ENCODE measurements around the gene CTRB1. TPM values are rescaled to one million over a fixed set of nuclear protein-coding genes. Genes with fewer than 3 reads are reported as not detected.

Gene CTRB1
- total and polyA plus RNA-seq, 2 of the 13 experiments (the other 11 are each of a cell fraction or from before 2014, with no cell fraction given), result not detected

DNA sequence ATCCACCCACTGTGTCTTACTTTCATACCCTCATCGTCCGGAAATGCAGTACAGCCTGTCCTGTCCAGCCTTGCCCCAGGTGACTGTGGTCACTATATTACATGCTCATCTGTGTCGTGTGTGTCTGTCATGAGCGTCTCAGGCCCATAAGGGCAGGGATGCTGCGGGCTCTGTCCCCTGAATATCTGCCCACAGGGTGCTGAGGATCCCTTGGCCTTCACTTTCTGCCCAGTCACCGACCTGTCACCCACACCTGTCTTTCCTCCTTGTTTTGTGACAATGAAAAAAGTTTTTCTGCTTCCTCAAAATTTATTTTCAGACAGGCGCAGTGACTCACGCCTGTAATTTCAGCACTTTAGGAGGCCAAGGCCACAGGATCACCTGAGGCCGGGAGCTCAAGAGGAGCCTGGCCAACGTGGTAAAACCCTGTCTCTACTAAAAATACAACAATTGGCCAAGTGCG, 1.4 kb upstream of the CTRB1 start (continued):
- TF ChIP-seq RXRA (CRISPR knock-in tag; IDR thresholded peaks at IDR 0.05) (peak; percentile 31; the same call in 1 of the 2 replicates), PRPF4 (IDR thresholded peaks at IDR 0.05; ENCODE audit: low read depth, low read length, poor library complexity, severe bottlenecking) (no peak), ZNF17 (CRISPR knock-in tag; IDR thresholded peaks at IDR 0.05) (no peak), SOX6 (IDR thresholded peaks at IDR 0.05) (no peak), SOX6 (CRISPR knock-in tag; IDR thresholded peaks at IDR 0.05) (no peak), STAG1 (CRISPR knock-in tag; IDR thresholded peaks at IDR 0.05) (no peak), BORCS8-MEF2B (CRISPR knock-in tag; IDR thresholded peaks at IDR 0.05) (no peak), ZSCAN9 (CRISPR knock-in tag; IDR thresholded peaks at IDR 0.05; ENCODE audit: borderline replicate concordance) (no peak), NFE2L2 (IDR thresholded peaks at IDR 0.05; ENCODE audit: low read length) (0 out of 2 replicates have a peak, but pooled peaks have one; percentile 7), ZNF326 (CRISPR knock-in tag; IDR thresholded peaks at IDR 0.05; ENCODE audit: borderline replicate concordance) (no peak), FOSL1 (CRISPR knock-in tag; IDR thresholded peaks at IDR 0.05; ENCODE audit: borderline replicate concordance) (0 out of 2 replicates have a peak, but pooled peaks have one; percentile 9), SIN3B (IDR thresholded peaks at IDR 0.05; ENCODE audit: low read length) (no peak), KLF15 (CRISPR knock-in tag; IDR thresholded peaks at IDR 0.05; ENCODE audit: borderline replicate concordance) (no peak), ESRRA (CRISPR knock-in tag; IDR thresholded peaks at IDR 0.05; ENCODE audit: low read depth) (no peak), FIP1L1 (IDR thresholded peaks at IDR 0.05; ENCODE audit: borderline replicate concordance, insufficient read depth, low read depth, low read length) (no peak), NR2F6 (IDR thresholded peaks at IDR 0.05) (0 out of 2 replicates have a peak, but pooled peaks have one; percentile 6), NR2F6 (CRISPR knock-in tag; IDR thresholded peaks at IDR 0.05) (no peak), ZBTB7A (CRISPR knock-in tag; IDR thresholded peaks at IDR 0.05) (no peak), ZSCAN29 (CRISPR knock-in tag; conservative IDR thresholded peaks at IDR 0.05) (no peak), PTBP1 (IDR thresholded peaks at IDR 0.05; ENCODE audit: low read depth, low read length, poor library complexity, severe bottlenecking) (no peak), EP300 (IDR thresholded peaks at IDR 0.05; ENCODE audit: low read depth in 2 of 2, low read length in 2 of 2) (no peak), EP300 (CRISPR knock-in tag; IDR thresholded peaks at IDR 0.05; ENCODE audit: borderline replicate concordance) (no peak), ZNF614 (CRISPR knock-in tag; IDR thresholded peaks at IDR 0.05; ENCODE audit: borderline replicate concordance) (no peak), ARHGAP35 (CRISPR knock-in tag; IDR thresholded peaks at IDR 0.05; ENCODE audit: borderline replicate concordance) (no peak), CREB1 (IDR thresholded peaks at IDR 0.05) (peak; percentile 54), CREB1 (CRISPR knock-in tag; IDR thresholded peaks at IDR 0.05) (no peak), GATAD2A (CRISPR knock-in tag; IDR thresholded peaks at IDR 0.05) (no peak), ZNF766 (CRISPR knock-in tag; IDR thresholded peaks at IDR 0.05; ENCODE audit: borderline replicate concordance) (no peak)
- TF ChIP-seq, protein P1, sequence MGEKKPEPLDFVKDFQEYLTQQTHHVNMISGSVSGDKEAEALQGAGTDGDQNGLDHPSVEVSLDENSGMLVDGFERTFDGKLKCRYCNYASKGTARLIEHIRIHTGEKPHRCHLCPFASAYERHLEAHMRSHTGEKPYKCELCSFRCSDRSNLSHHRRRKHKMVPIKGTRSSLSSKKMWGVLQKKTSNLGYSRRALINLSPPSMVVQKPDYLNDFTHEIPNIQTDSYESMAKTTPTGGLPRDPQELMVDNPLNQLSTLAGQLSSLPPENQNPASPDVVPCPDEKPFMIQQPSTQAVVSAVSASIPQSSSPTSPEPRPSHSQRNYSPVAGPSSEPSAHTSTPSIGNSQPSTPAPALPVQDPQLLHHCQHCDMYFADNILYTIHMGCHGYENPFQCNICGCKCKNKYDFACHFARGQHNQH (CRISPR knock-in tag; IDR thresholded peaks at IDR 0.05), result no peak
- TF ChIP-seq, protein P2, sequence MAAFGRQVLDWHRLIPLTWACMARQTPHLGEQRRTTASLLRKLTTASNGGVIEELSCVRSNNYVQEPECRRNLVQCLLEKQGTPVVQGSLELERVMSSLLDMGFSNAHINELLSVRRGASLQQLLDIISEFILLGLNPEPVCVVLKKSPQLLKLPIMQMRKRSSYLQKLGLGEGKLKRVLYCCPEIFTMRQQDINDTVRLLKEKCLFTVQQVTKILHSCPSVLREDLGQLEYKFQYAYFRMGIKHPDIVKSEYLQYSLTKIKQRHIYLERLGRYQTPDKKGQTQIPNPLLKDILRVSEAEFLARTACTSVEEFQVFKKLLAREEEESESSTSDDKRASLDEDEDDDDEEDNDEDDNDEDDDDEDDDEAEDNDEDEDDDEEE (CRISPR knock-in tag; IDR thresholded peaks at IDR 0.05), result no peak
- TF ChIP-seq, protein P3, sequence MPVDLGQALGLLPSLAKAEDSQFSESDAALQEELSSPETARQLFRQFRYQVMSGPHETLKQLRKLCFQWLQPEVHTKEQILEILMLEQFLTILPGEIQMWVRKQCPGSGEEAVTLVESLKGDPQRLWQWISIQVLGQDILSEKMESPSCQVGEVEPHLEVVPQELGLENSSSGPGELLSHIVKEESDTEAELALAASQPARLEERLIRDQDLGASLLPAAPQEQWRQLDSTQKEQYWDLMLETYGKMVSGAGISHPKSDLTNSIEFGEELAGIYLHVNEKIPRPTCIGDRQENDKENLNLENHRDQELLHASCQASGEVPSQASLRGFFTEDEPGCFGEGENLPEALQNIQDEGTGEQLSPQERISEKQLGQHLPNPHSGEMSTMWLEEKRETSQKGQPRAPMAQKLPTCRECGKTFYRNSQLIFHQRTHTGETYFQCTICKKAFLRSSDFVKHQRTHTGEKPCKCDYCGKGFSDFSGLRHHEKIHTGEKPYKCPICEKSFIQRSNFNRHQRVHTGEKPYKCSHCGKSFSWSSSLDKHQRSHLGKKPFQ (CRISPR knock-in tag; IDR thresholded peaks at IDR 0.05; ENCODE audit: insufficient replicate concordance), result no peak
